HepG2 (cell line): ENCODE results near the gene XRCC1. TPM values are rescaled to one million over a fixed set of nuclear protein-coding genes. Genes with fewer than 3 reads are reported as not detected.
A peak's percentile ranks its signal among the peaks of the same experiment; 100 is the strongest.

Experiments used
- AKAP8 ChIP-seq: sonication (generic); formaldehyde crosslinking; IDR thresholded peaks from 2 replicates; pipeline ENCODE4 v1.5.1; 2020; ENCODE audit warnings: mild to moderate bottlenecking, missing genetic modification reagents
- CBFB ChIP-seq: sonication (generic); formaldehyde crosslinking; IDR thresholded peaks from 2 replicates; pipeline ENCODE4 v1.4.0; 2020; ENCODE audit warnings: missing genetic modification reagents
- GLI4 ChIP-seq: sonication (generic); formaldehyde crosslinking; IDR thresholded peaks from 2 replicates; pipeline ENCODE4 v1.5.1; 2020; ENCODE audit warnings: missing genetic modification reagents, mild to moderate bottlenecking, moderate library complexity, borderline replicate concordance
- IKZF4 ChIP-seq: sonication (generic); formaldehyde crosslinking; IDR thresholded peaks from 2 replicates; pipeline ENCODE4 v1.5.1; 2020; ENCODE audit warnings: borderline replicate concordance, mild to moderate bottlenecking, low read depth, missing genetic modification reagents; ENCODE audit errors: not compliant biosample characterization
- ISL2 ChIP-seq: sonication (generic); formaldehyde crosslinking; IDR thresholded peaks from 2 replicates; pipeline ENCODE4 v1.5.0; 2020; ENCODE audit warnings: missing genetic modification reagents
- KDM2A ChIP-seq: sonication (generic); formaldehyde crosslinking; IDR thresholded peaks from 2 replicates; pipeline ENCODE4 v1.4.0; 2020; ENCODE audit warnings: low read depth, missing genetic modification reagents, borderline replicate concordance
- KLF12 ChIP-seq: sonication (generic); formaldehyde crosslinking; IDR thresholded peaks from 2 replicates; pipeline ENCODE4 v1.4.0; 2020; ENCODE audit warnings: missing genetic modification reagents, borderline replicate concordance
- MTA1 ChIP-seq: sonication (generic); formaldehyde crosslinking; IDR thresholded peaks from 2 replicates; pipeline ENCODE4 v1.4.0; 2020; ENCODE audit warnings: missing genetic modification reagents, mild to moderate bottlenecking, borderline replicate concordance
- ZFX ChIP-seq: sonication (generic); formaldehyde crosslinking; IDR thresholded peaks from 2 replicates; pipeline ENCODE4 v1.4.0; 2020; ENCODE audit warnings: mild to moderate bottlenecking, low read depth, missing genetic modification reagents, moderate library complexity
- ZNF558 ChIP-seq: sonication (generic); formaldehyde crosslinking; IDR thresholded peaks from 2 replicates; pipeline ENCODE4 v1.9.0; 2022; ENCODE audit warnings: mild to moderate bottlenecking, missing genetic modification reagents, borderline replicate concordance
- polyA plus RNA-seq, 8 experiments: library from polyadenylated mRNA; depleted of rRNA in 3 of 8; stranded (reverse) in 7 of 8; unstranded in 1 of 8; fragments of >200 nt; fragmentation: Illumina TruSeq in 4 of 8; extraction: Trizol in 4 of 8; gene quantifications; 2 replicates each; pipeline versions ENCODE4 v1.2.1 to v1.2.3, GENCODE V29; 2011 to 2016; ENCODE audit warnings: low read depth in 4 of 8, missing spikeins in 1 of 8, mixed read lengths in 1 of 8; ENCODE audit not compliant: insufficient read depth in 1 of 8
- total RNA-seq, 5 experiments: library from RNA; depleted of rRNA; stranded (reverse); fragments of >200 nt; fragmentation: Illumina TruSeq; extraction: Trizol; gene quantifications; 2 replicates each; pipeline ENCODE4 v1.2.3, GENCODE V29; 2016; ENCODE audit warnings: low read depth in 1 of 5
- TF ChIP-seq, protein P1 (sequence below): sonication (generic); formaldehyde crosslinking; IDR thresholded peaks from 2 replicates; pipeline ENCODE4 v1.8.1; 2023; ENCODE audit warnings: mild to moderate bottlenecking, missing genetic modification reagents
- TF ChIP-seq, protein P2 (sequence below): sonication (generic); formaldehyde crosslinking; IDR thresholded peaks from 2 replicates; pipeline ENCODE4 v1.4.0; 2020; ENCODE audit warnings: missing genetic modification reagents, borderline replicate concordance
- TF ChIP-seq, protein P3 (sequence below): sonication (generic); formaldehyde crosslinking; IDR thresholded peaks from 2 replicates; pipeline ENCODE4 v1.4.0; 2020; ENCODE audit warnings: mild to moderate bottlenecking, missing genetic modification reagents
- TF ChIP-seq, protein P4 (sequence below): sonication (generic); formaldehyde crosslinking; IDR thresholded peaks from 2 replicates; pipeline ENCODE4 v1.8.1; 2023; ENCODE audit warnings: mild to moderate bottlenecking, moderate library complexity, missing genetic modification reagents
- TF ChIP-seq, protein P5 (sequence below): sonication (generic); formaldehyde crosslinking; IDR thresholded peaks from 2 replicates; pipeline ENCODE4 v1.8.1; 2022; ENCODE audit warnings: mild to moderate bottlenecking, missing genetic modification reagents

XRCC1 gene
- total and polyA plus RNA-seq, 2 of the 13 experiments (the other 11 are each of a cell fraction or from before 2014, with no cell fraction given), result 24.7 to 26.3 TPM

DNA sequence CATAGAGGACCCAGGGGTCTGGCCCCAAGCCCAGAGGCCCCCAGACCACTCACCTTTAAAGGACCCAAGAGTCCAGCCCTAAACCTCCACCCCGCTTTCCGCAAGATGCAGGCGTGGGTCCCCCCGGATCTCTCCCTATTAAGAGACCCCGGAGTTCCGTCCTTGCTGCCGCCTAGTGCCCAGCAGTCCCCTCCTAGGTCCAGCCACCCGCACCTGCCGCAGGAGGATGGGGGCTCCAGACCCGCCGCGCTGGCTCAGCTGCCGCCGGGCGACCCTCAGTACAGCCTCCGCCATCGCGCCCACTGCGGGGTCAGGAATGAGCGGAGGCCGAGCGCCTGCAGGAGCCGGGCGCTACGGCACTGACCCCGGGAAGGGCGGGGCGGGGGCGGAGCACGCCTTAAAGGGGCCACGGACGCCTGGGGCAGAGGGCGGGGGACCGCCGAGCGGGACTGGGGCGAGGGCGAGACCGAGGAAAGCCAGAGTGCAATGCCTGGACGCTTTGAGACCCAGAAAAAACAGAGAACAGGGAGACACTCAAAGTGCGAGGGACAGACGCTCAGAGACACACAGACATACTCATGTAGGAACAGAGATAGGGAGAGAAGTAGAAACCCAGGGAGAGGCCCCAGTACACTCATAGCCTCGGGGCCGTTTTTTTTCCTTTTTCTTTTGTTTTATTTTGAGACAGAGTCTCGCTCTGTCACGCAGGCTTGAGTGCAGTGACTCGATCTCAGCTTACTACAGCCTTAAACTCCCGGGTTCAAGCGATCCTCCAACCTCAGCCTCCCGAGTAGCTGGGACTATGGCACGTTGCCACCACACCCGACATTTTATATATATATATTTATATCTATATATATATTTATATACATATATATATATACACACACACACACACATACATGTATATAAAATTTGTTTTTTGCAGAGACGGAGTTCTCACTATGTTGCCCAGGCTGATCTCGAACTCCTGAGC is 48.2 kb downstream of the XRCC1 start, which contains the start of gene ETHE1 (continued):
- TF ChIP-seq, protein P1, sequence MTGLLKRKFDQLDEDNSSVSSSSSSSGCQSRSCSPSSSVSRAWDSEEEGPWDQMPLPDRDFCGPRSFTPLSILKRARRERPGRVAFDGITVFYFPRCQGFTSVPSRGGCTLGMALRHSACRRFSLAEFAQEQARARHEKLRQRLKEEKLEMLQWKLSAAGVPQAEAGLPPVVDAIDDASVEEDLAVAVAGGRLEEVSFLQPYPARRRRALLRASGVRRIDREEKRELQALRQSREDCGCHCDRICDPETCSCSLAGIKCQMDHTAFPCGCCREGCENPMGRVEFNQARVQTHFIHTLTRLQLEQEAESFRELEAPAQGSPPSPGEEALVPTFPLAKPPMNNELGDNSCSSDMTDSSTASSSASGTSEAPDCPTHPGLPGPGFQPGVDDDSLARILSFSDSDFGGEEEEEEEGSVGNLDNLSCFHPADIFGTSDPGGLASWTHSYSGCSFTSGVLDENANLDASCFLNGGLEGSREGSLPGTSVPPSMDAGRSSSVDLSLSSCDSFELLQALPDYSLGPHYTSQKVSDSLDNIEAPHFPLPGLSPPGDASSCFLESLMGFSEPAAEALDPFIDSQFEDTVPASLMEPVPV, result 0 out of 2 replicates have a peak, but pooled peaks have one; percentile 71
- TF ChIP-seq ZNF558 (CRISPR knock-in tag) (no peak; the same call in 1 of the 2 replicates), KLF12 (CRISPR knock-in tag) (peak; percentile 58; the same call in 1 of the 2 replicates), IKZF4 (CRISPR knock-in tag) (peak; percentile 48), ISL2 (0 out of 2 replicates have a peak, but pooled peaks have one; percentile 28), CBFB (no peak), KDM2A (CRISPR knock-in tag) (peak; percentile 95), AKAP8 (no peak), MTA1 (peak; percentile 39; the same call in 1 of the 2 replicates), GLI4 (CRISPR knock-in tag) (0 out of 2 replicates have a peak, but pooled peaks have one; percentile 58), ZFX (peak; percentile 74)
- TF ChIP-seq, protein P2, sequence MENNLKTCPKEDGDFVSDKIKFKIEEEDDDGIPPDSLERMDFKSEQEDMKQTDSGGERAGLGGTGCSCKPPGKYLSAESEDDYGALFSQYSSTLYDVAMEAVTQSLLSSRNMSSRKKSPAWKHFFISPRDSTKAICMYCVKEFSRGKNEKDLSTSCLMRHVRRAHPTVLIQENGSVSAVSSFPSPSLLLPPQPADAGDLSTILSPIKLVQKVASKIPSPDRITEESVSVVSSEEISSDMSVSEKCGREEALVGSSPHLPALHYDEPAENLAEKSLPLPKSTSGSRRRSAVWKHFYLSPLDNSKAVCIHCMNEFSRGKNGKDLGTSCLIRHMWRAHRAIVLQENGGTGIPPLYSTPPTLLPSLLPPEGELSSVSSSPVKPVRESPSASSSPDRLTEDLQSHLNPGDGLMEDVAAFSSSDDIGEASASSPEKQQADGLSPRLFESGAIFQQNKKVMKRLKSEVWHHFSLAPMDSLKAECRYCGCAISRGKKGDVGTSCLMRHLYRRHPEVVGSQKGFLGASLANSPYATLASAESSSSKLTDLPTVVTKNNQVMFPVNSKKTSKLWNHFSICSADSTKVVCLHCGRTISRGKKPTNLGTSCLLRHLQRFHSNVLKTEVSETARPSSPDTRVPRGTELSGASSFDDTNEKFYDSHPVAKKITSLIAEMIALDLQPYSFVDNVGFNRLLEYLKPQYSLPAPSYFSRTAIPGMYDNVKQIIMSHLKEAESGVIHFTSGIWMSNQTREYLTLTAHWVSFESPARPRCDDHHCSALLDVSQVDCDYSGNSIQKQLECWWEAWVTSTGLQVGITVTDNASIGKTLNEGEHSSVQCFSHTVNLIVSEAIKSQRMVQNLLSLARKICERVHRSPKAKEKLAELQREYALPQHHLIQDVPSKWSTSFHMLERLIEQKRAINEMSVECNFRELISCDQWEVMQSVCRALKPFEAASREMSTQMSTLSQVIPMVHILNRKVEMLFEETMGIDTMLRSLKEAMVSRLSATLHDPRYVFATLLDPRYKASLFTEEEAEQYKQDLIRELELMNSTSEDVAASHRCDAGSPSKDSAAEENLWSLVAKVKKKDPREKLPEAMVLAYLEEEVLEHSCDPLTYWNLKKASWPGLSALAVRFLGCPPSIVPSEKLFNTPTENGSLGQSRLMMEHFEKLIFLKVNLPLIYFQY, result no peak
- TF ChIP-seq, protein P3, sequence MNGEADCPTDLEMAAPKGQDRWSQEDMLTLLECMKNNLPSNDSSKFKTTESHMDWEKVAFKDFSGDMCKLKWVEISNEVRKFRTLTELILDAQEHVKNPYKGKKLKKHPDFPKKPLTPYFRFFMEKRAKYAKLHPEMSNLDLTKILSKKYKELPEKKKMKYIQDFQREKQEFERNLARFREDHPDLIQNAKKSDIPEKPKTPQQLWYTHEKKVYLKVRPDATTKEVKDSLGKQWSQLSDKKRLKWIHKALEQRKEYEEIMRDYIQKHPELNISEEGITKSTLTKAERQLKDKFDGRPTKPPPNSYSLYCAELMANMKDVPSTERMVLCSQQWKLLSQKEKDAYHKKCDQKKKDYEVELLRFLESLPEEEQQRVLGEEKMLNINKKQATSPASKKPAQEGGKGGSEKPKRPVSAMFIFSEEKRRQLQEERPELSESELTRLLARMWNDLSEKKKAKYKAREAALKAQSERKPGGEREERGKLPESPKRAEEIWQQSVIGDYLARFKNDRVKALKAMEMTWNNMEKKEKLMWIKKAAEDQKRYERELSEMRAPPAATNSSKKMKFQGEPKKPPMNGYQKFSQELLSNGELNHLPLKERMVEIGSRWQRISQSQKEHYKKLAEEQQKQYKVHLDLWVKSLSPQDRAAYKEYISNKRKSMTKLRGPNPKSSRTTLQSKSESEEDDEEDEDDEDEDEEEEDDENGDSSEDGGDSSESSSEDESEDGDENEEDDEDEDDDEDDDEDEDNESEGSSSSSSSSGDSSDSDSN, result peak; percentile 65
- TF ChIP-seq, protein P4, sequence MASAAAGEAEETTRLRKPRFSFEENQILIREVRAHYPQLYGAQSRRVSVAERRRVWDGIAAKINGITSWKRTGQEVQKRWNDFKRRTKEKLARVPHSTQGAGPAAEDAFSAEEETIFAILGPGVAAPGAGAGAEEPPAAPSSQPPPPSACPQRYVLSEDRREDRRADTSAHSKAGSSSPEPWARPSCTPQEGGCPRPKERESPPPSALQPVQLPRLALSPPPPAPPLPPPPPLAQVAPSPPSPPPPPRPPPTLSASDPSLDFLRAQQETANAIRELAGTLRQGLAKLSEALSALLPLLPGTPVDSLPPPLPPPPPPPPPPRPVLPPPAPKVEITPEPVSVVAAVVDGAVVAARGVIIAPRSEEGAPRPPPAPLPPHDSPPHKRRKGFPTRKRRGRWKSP (CRISPR knock-in tag), result peak; percentile 63; the same call in 1 of the 2 replicates
- TF ChIP-seq, protein P5, sequence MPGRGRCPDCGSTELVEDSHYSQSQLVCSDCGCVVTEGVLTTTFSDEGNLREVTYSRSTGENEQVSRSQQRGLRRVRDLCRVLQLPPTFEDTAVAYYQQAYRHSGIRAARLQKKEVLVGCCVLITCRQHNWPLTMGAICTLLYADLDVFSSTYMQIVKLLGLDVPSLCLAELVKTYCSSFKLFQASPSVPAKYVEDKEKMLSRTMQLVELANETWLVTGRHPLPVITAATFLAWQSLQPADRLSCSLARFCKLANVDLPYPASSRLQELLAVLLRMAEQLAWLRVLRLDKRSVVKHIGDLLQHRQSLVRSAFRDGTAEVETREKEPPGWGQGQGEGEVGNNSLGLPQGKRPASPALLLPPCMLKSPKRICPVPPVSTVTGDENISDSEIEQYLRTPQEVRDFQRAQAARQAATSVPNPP (CRISPR knock-in tag), result peak; percentile 72; the same call in 1 of the 2 replicates
